ENCODE measurements around the gene NCOA3.

DNA sequence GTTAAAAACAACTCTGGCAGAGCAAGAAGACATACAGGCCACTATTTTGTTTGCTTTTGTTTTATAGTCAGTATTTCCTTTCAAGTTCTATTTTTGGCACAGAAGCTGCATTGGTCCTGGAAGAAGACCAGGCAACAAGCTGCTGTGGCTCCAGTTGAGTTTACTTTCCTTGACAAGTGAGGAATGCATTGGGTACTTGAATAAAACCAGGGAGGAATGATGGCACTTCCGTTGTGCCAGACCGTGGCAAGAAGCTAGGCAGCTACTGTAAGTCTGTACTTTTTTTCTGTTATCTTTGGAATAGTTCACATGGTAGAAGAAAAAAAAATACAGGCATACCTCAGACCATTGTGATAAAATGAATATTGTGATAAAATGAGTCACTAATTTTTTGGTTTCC lies 66.3 kb downstream of the NCOA3 start:
- TF ChIP-seq CTCF (IDR thresholded peaks at IDR 0.05; ENCODE audit: low read length) = no peak
- no peak for TF ChIP-seq EZH2 (IDR thresholded peaks at IDR 0.05; ENCODE audit: borderline replicate concordance, low read length)

All from OCI-LY1 (cell line).